SK-N-SH treated with all-trans-retinoic acid at 6 μM for 48 hours (cell line): ENCODE results near the gene PRKAR1B.

Source experiments
- ARNTL ChIP-seq: fragments of 450-650 bp; formaldehyde crosslinking; IDR thresholded peaks from 2 replicates; pipeline ENCODE4 v1.5.0; 2020; ENCODE audit warnings: low read depth, mild to moderate bottlenecking, moderate library complexity, borderline replicate concordance
- BACH2 ChIP-seq: fragments of 250-450 bp; sonication (Bioruptor Pico); IDR thresholded peaks from 2 replicates; pipeline ENCODE4 v1.9.0; 2021; ENCODE audit warnings: mild to moderate bottlenecking, borderline replicate concordance
- CSDC2 ChIP-seq: fragments of 250-450 bp; sonication (Bioruptor Pico); IDR thresholded peaks from 2 replicates; pipeline ENCODE4 v1.5.0; 2020; ENCODE audit warnings: mild to moderate bottlenecking, moderate library complexity
- GLIS3 ChIP-seq: fragments of 250-450 bp; sonication (Bioruptor Pico); IDR thresholded peaks from 2 replicates; pipeline ENCODE4 v1.5.0; 2020; ENCODE audit warnings: mild to moderate bottlenecking, moderate library complexity
- ISL1 ChIP-seq: fragments of 250-450 bp; sonication (Bioruptor Pico); IDR thresholded peaks from 2 replicates; pipeline ENCODE4 v2.1.2; 2022; ENCODE audit warnings: mild to moderate bottlenecking, moderate library complexity
- OSR1 ChIP-seq: fragments of 250-450 bp; sonication (Bioruptor Pico); IDR thresholded peaks from 2 replicates; pipeline ENCODE4 v1.8.0; 2022; ENCODE audit warnings: moderate library complexity, mild to moderate bottlenecking, inconsistent platforms
- PATZ1 ChIP-seq: fragments of 250-450 bp; sonication (Bioruptor Pico); IDR thresholded peaks from 2 replicates; pipeline ENCODE4 v1.8.0; 2020; ENCODE audit warnings: mild to moderate bottlenecking, moderate library complexity, borderline replicate concordance
- SNAI2 ChIP-seq: fragments of 250-450 bp; sonication (Bioruptor Pico); IDR thresholded peaks from 2 replicates; pipeline ENCODE4 v1.5.0; 2020; ENCODE audit warnings: mild to moderate bottlenecking, moderate library complexity
- ZFP3 ChIP-seq: fragments of 250-450 bp; sonication (Bioruptor Pico); IDR thresholded peaks from 2 replicates; pipeline ENCODE4 v1.5.0; 2020; ENCODE audit warnings: mild to moderate bottlenecking, moderate library complexity
- ZFP30 ChIP-seq: fragments of 450-650 bp; formaldehyde crosslinking; IDR thresholded peaks from 2 replicates; pipeline ENCODE4 v1.5.0; 2022; ENCODE audit warnings: mild to moderate bottlenecking, moderate library complexity
- TF ChIP-seq, protein P1 (sequence below): fragments of 250-450 bp; sonication (Bioruptor Pico); IDR thresholded peaks from 2 replicates; pipeline ENCODE4 v1.5.0; 2020; ENCODE audit warnings: mild to moderate bottlenecking, moderate library complexity
- TF ChIP-seq, protein P2 (sequence below): fragments of 250-450 bp; sonication (Bioruptor Pico); IDR thresholded peaks from 2 replicates; pipeline ENCODE4 v1.8.0; 2021; ENCODE audit warnings: low read depth, mild to moderate bottlenecking, moderate library complexity, borderline replicate concordance

DNA sequence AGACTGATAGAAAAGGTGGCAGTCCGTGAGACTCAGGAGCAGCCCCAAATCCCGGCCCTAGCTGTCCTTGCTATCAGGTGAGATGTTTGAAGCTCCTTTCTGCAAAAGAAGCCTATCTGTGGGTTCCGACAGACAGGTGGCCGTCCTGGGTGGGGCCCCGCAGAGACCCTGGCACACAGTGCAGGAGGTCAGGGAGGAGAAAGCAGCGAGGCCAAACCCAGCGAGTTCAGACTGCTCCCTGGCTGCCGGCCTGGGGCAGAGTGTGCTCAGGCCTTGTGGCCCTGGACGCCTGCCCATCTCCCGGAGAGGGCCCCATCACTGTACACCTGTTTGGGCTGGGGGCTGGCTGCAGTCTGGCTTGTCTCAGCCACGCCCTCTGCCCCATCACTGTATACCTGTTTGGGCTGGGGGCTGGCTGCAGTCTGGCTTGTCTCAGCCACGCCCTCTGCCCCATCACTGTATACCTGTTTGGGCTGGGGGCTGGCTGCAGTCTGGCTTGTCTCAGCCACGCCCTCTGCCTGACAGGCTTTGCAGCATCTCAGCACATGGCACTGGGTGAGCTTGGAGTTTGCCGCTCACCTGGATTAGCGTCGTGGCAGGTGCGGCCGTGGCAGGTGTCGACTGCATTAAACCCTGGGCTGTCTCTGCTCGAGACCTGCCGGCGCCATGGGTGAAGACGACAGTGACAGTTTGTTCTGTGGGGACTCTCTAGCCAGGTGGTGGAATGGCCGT lies 11.8 kb upstream of the PRKAR1B start:
- TF ChIP-seq ISL1 (no peak), ZFP3 (CRISPR knock-in tag) (no peak), OSR1 (CRISPR knock-in tag) (no peak), BACH2 (CRISPR knock-in tag) (no peak), ZFP30 (no peak), CSDC2 (CRISPR knock-in tag) (no peak), GLIS3 (no peak), SNAI2 (CRISPR knock-in tag) (no peak), PATZ1 (no peak), ARNTL (CRISPR knock-in tag) (no peak)
- TF ChIP-seq, protein P1, sequence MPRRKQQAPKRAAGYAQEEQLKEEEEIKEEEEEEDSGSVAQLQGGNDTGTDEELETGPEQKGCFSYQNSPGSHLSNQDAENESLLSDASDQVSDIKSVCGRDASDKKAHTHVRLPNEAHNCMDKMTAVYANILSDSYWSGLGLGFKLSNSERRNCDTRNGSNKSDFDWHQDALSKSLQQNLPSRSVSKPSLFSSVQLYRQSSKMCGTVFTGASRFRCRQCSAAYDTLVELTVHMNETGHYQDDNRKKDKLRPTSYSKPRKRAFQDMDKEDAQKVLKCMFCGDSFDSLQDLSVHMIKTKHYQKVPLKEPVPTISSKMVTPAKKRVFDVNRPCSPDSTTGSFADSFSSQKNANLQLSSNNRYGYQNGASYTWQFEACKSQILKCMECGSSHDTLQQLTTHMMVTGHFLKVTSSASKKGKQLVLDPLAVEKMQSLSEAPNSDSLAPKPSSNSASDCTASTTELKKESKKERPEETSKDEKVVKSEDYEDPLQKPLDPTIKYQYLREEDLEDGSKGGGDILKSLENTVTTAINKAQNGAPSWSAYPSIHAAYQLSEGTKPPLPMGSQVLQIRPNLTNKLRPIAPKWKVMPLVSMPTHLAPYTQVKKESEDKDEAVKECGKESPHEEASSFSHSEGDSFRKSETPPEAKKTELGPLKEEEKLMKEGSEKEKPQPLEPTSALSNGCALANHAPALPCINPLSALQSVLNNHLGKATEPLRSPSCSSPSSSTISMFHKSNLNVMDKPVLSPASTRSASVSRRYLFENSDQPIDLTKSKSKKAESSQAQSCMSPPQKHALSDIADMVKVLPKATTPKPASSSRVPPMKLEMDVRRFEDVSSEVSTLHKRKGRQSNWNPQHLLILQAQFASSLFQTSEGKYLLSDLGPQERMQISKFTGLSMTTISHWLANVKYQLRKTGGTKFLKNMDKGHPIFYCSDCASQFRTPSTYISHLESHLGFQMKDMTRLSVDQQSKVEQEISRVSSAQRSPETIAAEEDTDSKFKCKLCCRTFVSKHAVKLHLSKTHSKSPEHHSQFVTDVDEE (CRISPR knock-in tag): no peak
- TF ChIP-seq, protein P2, sequence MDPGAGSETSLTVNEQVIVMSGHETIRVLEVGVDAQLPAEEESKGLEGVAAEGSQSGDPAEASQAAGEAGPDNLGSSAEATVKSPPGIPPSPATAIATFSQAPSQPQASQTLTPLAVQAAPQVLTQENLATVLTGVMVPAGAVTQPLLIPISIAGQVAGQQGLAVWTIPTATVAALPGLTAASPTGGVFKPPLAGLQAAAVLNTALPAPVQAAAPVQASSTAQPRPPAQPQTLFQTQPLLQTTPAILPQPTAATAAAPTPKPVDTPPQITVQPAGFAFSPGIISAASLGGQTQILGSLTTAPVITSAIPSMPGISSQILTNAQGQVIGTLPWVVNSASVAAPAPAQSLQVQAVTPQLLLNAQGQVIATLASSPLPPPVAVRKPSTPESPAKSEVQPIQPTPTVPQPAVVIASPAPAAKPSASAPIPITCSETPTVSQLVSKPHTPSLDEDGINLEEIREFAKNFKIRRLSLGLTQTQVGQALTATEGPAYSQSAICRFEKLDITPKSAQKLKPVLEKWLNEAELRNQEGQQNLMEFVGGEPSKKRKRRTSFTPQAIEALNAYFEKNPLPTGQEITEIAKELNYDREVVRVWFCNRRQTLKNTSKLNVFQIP (CRISPR knock-in tag): no peak
